ENCODE results near the gene MTA3. TPM values are rescaled to one million over a fixed set of nuclear protein-coding genes. Genes with fewer than 3 reads are reported as not detected.

The MTA3 gene
- total and polyA plus RNA-seq, 2 of the 8 experiments (the other 6 are each of a cell fraction or from before 2014, with no cell fraction given), result 125 to 184 TPM

GRCh38 chr2:42788882-42789281, 220.4 kb downstream of the MTA3 start (continued):
- TF ChIP-seq RFX5 (IDR thresholded peaks at IDR 0.05; ENCODE audit: borderline replicate concordance, low read depth, low read length) (no peak), SP1 (IDR thresholded peaks at IDR 0.05; ENCODE audit: low read depth, low read length) (no peak), CREB1 (IDR thresholded peaks at IDR 0.05) (no peak), SAP30 (IDR thresholded peaks at IDR 0.05; ENCODE audit: insufficient read depth, insufficient replicate concordance, low read length) (no peak)

Measured in H1 (cell line).